KOPT-K1 (cell line): ENCODE measurements around the gene ZFYVE16.
"Not testable (repeated sequence)": the region's sequence is repeated elsewhere in the genome, so short reads cannot be mapped to it uniquely, and the experiment has no call there.

Experiments used
- H3K27ac ChIP-seq: fragments of 200-600 bp; sonication (generic); 2 replicates; pipeline ENCODE4 v1.5.1; 2016; ENCODE audit warnings: antibody characterized with exemption, mild to moderate bottlenecking, low read depth, low read length; ENCODE audit not compliant: poor library complexity, severe bottlenecking
- H3K36me3 ChIP-seq: fragments of 200-600 bp; sonication (generic); 2 replicates; pipeline ENCODE4 v1.5.1; 2017; ENCODE audit warnings: antibody characterized with exemption, mild to moderate bottlenecking, low read length, moderate library complexity; ENCODE audit not compliant: insufficient read depth
- H3K9me3 ChIP-seq: fragments of 200-600 bp; sonication (generic); 2 replicates; pipeline ENCODE4 v1.5.1; 2017; ENCODE audit warnings: antibody characterized with exemption, low read length, mild to moderate bottlenecking; ENCODE audit not compliant: insufficient read depth, poor library complexity, severe bottlenecking

The ZFYVE16 gene

DNA sequence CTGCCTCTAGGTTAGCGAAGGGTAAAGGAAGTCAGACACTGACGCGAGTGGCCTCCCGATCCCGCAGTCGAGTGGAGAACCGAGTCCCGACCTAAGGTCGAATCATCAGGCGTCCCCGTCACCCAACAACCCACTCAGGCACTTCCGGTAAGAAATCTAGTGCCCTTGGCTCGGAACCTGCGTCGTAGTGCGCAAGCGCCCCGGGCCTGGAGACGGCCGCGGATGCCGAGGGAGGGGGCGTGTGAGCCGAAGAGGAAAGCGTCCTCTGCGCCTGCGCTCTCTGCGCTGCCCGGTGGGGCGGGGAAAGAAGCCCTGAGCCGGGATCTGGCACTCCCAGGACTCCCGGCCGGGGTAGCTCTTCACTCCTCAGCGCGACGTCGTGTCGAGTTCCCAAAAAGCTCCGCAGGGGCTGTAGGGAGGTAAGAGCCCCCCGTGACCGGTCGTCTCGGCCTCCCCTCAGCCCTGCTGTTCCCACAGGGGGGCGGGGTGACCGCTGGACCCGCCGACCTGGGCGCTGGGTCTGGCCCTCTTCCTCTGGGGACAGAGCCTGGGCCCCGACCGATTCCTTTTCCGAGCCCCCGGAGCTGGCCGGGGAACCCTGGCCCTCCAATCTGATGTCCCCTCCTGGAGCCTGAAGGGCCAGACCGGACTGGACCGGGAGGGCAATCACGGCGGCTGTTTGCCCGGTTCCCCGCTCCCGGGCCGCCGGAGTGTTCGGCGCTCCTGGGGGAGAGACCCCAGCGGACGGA is at the start of gene ZFYVE16:
Gene ZFYVE16 (plus strand): TSS at position 330 of the 749 bp plus-strand sequence. CDS start 26,084 bp downstream, outside the sequence.
- H3K27ac ChIP-seq: peak within 1 kb of the TSS; percentile 83
- no peaks in the 10 kb centered on the region for H3K36me3 ChIP-seq
- no peaks in the 10 kb centered on the region for H3K9me3 ChIP-seq

DNA sequence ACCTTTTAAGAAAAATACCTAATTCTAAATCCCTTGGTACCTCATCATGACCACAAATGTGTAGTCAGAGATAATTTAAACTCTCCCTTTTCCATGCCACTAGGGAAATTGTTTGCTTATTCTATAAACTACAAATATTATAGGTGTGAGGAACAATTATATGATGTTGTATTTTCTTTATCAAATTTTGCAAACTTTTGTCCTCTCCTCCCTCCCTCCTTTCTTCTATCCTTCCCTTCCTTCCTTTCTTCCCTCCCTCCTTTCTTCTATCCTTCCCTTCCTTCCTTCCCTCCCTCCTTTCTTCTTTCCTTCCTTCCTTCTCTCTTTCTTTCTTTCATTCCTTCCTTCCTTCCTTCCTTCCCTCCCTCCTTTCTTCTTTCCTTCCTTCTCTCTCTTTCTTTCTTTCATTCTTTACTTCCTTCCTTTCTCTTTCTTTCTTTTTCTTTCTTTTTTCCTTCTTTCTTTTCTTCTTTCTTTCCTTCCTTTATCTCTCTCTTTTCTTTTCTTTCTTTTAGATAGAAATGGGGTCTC is 46.9 kb upstream of the ZFYVE16 start:
- H3K27ac ChIP-seq: no peak overlapping the region
- H3K36me3 ChIP-seq: no peaks in the 10 kb centered on the region
- no peaks in the 10 kb centered on the region for H3K9me3 ChIP-seq

DNA sequence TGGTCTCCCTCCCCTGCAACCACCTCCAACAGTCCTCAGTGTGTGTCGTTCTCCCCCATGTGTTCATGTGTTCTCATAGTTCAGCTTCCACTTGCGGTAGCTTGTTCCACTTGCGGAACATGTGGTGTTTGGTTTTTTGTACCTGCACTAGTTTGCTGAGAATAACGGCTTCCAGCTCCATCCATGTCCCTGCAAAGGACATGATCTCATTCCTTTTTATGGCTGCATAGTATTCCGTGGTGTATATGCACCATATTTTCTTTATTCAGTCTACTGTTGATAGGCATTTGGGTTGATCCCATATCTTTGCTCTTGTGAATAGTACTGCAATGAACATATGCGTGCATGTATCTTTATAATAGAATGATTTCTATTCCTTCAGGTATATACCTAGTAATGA is 43.0 kb upstream of the ZFYVE16 start:
- no peak overlapping the region for H3K27ac ChIP-seq
- H3K36me3 ChIP-seq: no peaks in the 10 kb centered on the region
- H3K9me3 ChIP-seq: no peaks in the 10 kb centered on the region

DNA sequence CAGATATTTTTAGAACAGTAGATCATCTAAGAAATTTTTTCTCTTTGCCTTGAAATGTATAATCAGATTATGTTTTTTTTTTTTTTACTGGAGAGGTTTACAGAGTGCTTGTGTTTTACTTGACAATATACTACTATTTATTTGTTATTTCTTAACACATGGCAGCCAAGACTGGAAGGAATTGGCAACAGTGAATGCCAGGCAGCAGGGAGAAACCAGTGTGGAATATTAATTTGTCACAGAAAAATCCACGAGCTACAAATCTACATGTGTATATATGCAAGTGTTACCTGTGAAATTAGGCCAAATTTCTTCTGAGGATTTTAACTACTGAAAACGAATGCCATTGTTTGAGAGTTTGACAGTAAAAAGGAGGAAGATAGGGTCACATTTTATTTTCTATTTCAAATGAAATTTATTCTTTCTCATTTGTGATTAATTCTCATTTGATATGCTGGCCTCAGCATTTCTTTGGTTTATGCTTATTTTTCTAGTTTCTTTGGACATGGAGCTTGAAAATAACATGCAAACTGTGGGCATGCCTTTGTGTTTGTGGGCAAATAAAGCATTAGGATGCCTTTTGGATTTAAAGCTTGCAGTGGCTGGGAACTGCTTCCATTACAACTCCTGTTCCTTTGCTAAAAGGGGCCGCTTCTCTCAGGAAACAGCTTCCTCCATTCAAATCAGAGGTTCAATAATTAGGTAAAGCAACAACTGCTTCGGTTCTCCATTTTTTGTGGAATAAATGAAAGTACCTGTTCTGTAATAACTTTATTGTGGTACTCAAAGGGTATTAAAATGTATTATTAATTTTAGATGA is 39.0 kb upstream of the ZFYVE16 start:
- H3K36me3 ChIP-seq: no peaks in the 10 kb centered on the region
- H3K27ac ChIP-seq: no peak overlapping the region
- no peaks in the 10 kb centered on the region for H3K9me3 ChIP-seq

DNA sequence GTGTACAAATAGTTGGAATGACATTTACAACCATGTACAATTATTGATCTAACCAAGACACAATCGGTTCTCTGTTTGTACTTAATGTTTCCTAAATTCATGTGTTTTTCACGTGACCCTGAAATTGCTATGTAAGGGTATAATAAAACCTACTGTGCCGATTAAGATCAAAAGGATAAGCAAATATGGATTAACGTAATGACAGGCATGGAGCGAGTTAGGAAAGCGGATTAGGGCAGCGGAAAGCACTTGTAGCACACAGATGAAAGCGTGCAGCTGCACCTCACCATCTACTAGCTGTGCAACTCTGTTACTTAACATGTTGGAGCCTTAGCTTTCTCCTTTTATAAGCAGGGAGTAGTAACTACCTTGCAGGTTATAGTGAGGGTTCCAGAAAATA is 38.3 kb upstream of the ZFYVE16 start:
- Histone ChIP-seq H3K9me3 (no peaks in the 10 kb centered on the region), H3K36me3 (no peaks in the 10 kb centered on the region), H3K27ac (no peak overlapping the region)

DNA sequence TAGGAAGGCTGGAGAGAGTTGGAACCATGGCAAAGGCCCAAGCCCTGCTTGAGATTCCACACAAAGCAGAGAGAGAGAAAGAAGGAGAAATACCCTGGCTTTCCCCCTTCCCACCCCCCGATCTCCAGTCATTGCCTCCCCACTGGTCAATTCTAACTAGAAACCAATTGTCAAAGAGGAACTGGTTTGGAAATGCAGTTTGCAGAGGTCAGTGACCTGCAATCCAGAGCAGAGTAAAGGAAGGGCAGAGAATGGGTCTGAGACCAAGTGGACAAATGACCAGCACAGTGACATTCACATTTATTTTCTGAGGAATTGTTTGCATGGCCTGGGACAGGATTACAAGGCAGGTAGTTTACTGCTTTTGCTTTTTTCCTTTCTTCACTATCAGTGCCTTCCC is 37.5 kb upstream of the ZFYVE16 start:
- no peaks in the 10 kb centered on the region for H3K9me3 ChIP-seq
- no peaks in the 10 kb centered on the region for H3K36me3 ChIP-seq
- no peak overlapping the region for H3K27ac ChIP-seq

DNA sequence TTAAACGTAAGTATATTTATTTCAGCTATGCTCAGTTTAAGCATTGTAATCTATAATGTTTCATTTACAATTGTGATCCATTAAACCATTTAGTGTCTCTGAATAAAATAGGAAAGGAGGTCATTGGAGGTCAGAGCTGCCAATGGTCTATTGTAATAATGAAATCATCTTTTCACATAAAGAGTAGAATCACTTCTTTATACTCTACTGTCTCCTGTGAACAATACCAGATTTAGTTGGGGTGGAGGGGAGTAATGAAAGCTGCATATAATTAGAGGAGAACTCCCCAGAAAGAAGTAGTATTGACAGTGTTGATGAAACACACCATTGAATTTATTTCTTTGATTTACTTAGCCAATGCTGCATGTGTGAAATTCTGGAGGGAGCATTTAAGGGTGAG is 35.1 kb upstream of the ZFYVE16 start:
- Histone ChIP-seq H3K36me3 (no peaks in the 10 kb centered on the region), H3K27ac (no peak overlapping the region), H3K9me3 (no peaks in the 10 kb centered on the region)

DNA sequence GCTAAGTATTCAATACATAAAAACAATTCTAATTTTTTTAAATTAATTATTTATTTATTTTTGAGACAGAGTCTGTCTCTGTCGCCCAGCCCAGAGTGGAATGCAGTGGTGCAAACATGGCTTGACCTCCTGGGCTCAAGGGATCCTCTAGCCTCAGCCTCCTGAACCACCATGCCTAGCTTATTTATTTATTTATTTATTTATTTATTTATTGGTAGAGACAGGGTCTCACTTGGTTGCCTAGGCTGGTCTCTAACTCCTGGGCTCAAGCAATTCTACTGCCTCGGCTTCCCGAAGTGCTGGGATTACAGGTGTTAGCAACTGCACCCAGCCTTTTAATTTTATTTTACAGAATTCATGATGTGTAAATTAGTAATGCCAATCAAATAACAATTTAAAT is 33.7 kb upstream of the ZFYVE16 start:
- H3K27ac ChIP-seq: no peak overlapping the region
- no peaks in the 10 kb centered on the region for H3K36me3 ChIP-seq
- H3K9me3 ChIP-seq: no peaks in the 10 kb centered on the region

DNA sequence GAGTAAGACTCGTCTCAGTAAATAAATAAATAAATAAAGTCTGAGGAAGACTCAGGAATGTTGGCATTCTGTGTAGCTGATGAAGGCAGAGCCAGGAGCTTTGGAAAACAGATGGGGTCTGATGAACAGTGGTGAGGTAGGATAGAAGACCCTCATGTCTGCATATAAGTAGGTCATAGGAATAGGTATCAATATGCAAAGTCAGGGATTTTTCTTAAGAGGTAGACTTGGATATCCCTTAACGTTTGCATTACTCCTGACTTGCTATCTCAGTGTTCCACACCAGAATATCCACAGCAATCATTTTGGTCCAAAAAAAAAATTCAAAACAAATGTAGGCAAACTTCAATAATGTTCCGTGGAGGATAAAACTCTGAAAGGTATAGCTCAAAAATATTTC is 31.3 kb upstream of the ZFYVE16 start:
- no peaks in the 10 kb centered on the region for H3K36me3 ChIP-seq

DNA sequence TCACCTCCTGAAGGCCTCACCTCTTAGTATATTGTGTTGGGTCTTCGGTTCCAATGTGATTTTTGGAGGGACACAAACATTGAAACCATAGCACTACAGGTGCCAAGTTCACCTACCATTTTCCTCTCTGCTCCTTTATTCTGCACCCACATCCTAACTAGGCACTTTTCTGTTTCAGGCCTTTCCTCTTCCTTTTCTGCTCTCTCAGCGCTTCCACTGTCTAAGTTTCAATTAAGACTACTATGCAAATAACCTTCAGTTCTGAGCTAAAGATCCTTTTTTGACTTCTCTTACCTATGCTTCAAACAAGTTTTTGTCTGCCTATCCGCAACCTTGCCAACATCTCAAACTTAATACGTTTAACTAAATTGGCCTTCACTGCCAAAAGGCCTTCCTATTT is 25.4 kb upstream of the ZFYVE16 start:
- no peak overlapping the region for H3K27ac ChIP-seq
- no peaks in the 10 kb centered on the region for H3K36me3 ChIP-seq
- H3K9me3 ChIP-seq: no peaks in the 10 kb centered on the region

More for the DNA sequence above, 31.3 kb upstream of the ZFYVE16 start:
- H3K9me3 ChIP-seq: no peaks in the 10 kb centered on the region
- H3K27ac ChIP-seq: no peak overlapping the region

DNA sequence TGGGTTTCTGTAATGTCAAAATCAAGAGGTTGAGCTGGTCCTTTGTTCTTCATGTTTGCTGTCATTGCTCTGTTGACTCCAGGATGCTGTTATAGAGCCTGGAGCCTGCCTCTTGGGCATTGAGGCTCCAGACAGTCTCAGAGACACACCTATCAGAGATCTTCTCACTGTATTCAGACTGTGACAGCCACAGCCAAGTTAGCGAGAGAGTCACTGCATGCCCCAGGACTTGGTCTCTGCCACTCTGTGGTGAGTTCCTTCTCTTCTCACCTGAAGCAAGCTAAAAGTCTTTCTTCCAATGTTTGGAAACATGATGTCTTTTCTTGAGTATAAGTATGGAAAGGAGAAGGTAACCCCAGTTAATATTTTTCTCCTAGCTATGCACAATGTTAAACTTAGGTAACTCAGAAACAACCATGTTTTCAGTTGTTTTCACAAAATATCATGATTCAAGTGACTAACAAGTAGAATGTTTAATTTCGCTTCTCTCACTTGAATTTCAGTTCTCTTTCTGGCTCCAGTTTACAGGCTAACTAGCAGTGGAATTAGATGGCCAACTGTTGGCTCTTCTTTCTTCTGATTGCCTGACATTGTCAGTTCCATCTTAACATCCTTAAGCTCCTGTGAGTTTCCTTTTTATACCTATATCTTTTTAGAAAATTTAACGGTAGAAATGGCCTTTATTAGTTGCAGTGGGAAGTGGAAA is 20.6 kb upstream of the ZFYVE16 start:
- Histone ChIP-seq H3K9me3 (no peaks in the 10 kb centered on the region), H3K27ac (no peak overlapping the region), H3K36me3 (no peaks in the 10 kb centered on the region)

DNA sequence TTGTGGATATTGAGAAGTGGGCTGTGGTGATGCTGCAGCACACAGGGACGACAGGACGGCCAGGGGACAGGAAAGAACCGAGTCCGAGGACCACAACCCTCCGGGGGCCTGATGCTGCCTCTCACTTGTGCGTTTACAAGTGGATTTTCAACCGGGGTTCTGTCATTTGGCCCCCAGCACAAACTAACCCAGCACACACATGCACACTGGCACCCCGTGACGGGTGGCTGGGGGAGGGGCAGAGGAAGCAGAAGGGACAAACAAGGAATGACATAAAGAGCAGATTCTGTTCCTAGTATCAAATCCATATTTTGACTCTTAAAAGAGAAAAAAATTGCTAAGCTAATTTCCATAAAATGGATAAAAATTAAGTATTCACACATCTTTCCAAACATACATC is 18.3 kb upstream of the ZFYVE16 start:
- no peaks in the 10 kb centered on the region for H3K9me3 ChIP-seq
- H3K27ac ChIP-seq: no peak overlapping the region
- H3K36me3 ChIP-seq: no peaks in the 10 kb centered on the region

DNA sequence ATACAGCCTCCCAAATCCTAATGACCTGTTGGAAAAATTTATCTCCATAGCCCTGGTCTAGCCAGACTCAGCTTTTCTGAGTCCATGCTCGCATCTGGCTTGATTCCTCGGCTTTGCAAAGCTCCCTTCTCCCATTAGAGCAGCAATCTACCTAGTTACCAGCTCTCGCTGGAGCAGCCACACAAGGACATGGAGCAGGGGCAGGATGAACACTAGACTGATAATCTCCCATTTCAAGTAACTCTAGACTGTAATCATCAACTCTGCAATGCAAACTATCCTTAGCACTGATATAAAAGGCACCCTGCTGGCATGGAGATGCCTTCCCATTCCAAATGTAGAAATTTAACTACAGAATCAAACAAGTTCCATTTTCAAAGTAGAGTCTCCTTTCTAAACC is 17.5 kb upstream of the ZFYVE16 start:
- H3K9me3 ChIP-seq, H3K36me3 ChIP-seq, H3K27ac ChIP-seq: not testable (repeated sequence)

DNA sequence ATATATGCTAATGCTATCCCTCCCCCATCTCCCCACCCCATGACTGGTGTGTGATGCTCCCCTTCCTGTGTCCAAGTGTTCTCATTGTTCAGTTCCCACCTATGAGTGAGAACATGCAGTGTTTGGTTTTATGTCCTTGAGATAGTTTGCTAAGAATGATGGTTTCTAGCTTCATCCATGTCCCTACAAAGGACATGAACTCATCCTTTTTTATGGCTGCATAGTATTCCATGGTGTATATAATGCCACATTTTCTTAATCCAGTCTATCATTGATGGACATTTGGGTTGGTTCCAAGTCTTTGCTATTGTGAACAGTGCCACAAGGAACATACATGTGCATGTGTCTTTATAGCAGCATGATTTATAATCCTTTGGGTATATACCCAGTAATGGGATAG is 16.6 kb upstream of the ZFYVE16 start:
- not testable (repeated sequence) for H3K27ac ChIP-seq, H3K36me3 ChIP-seq, H3K9me3 ChIP-seq
